SK-N-SH treated with all-trans-retinoic acid at 6 μM for 48 hours (cell line): ENCODE measurements around the gene FOXN1.
"Not testable (repeated sequence)": the region's sequence is repeated elsewhere in the genome, so short reads cannot be mapped to it uniquely, and the experiment has no call there.

Experiments
- ATAC-seq: fragments of 200-7000 bp; cut with Tn5 transposase; 3 replicates; pipeline ENCODE4 v1.9.1; 2020; ENCODE audit warnings: mild to moderate bottlenecking, moderate library complexity
- ARNTL ChIP-seq: fragments of 450-650 bp; formaldehyde crosslinking; IDR thresholded peaks from 2 replicates; pipeline ENCODE4 v1.5.0; 2020; ENCODE audit warnings: low read depth, mild to moderate bottlenecking, moderate library complexity, borderline replicate concordance
- CSDC2 ChIP-seq: fragments of 250-450 bp; sonication (Bioruptor Pico); IDR thresholded peaks from 2 replicates; pipeline ENCODE4 v1.5.0; 2020; ENCODE audit warnings: mild to moderate bottlenecking, moderate library complexity
- ESRRG ChIP-seq: fragments of 250-450 bp; sonication (Bioruptor Pico); IDR thresholded peaks from 2 replicates; pipeline ENCODE4 v1.6.1; 2021; ENCODE audit warnings: mild to moderate bottlenecking
- ISL1 ChIP-seq: fragments of 250-450 bp; sonication (Bioruptor Pico); IDR thresholded peaks from 2 replicates; pipeline ENCODE4 v2.1.2; 2022; ENCODE audit warnings: mild to moderate bottlenecking, moderate library complexity
- OSR1 ChIP-seq: fragments of 250-450 bp; sonication (Bioruptor Pico); IDR thresholded peaks from 2 replicates; pipeline ENCODE4 v1.8.0; 2022; ENCODE audit warnings: moderate library complexity, mild to moderate bottlenecking, inconsistent platforms
- PPARA ChIP-seq: fragments of 250-450 bp; sonication (Bioruptor Pico); IDR thresholded peaks from 2 replicates; pipeline ENCODE4 v1.5.0; 2020; ENCODE audit warnings: mild to moderate bottlenecking, borderline replicate concordance
- RARB ChIP-seq: fragments of 250-450 bp; sonication (Bioruptor Pico); IDR thresholded peaks from 2 replicates; pipeline ENCODE4 v1.8.0; 2021; ENCODE audit warnings: mild to moderate bottlenecking, moderate library complexity
- SNAI2 ChIP-seq: fragments of 250-450 bp; sonication (Bioruptor Pico); IDR thresholded peaks from 2 replicates; pipeline ENCODE4 v1.5.0; 2020; ENCODE audit warnings: mild to moderate bottlenecking, moderate library complexity
- TCF4 ChIP-seq: fragments of 250-450 bp; sonication (Bioruptor Pico); IDR thresholded peaks from 2 replicates; pipeline ENCODE4 v1.8.0; 2021; ENCODE audit warnings: mild to moderate bottlenecking, moderate library complexity, borderline replicate concordance
- TOX ChIP-seq: fragments of 250-450 bp; sonication (Bioruptor Pico); IDR thresholded peaks from 2 replicates; pipeline ENCODE4 v1.8.0; 2021; ENCODE audit warnings: mild to moderate bottlenecking, moderate library complexity, borderline replicate concordance
- ZC3H10 ChIP-seq: fragments of 250-450 bp; sonication (Bioruptor Pico); IDR thresholded peaks from 2 replicates; pipeline ENCODE4 v1.5.1; 2021; ENCODE audit warnings: mild to moderate bottlenecking, moderate library complexity
- ZFP3 ChIP-seq: fragments of 250-450 bp; sonication (Bioruptor Pico); IDR thresholded peaks from 2 replicates; pipeline ENCODE4 v1.5.0; 2020; ENCODE audit warnings: mild to moderate bottlenecking, moderate library complexity
- ZFP30 ChIP-seq: fragments of 450-650 bp; formaldehyde crosslinking; IDR thresholded peaks from 2 replicates; pipeline ENCODE4 v1.5.0; 2022; ENCODE audit warnings: mild to moderate bottlenecking, moderate library complexity
- ZNF565 ChIP-seq: fragments of 450-650 bp; formaldehyde crosslinking; conservative IDR thresholded peaks from 2 replicates; pipeline ENCODE4 v1.5.0; 2020; ENCODE audit warnings: low read depth, mild to moderate bottlenecking, moderate library complexity
- ZNF70 ChIP-seq: fragments of 450-650 bp; formaldehyde crosslinking; IDR thresholded peaks from 2 replicates; pipeline ENCODE4 v1.5.0; 2020; ENCODE audit warnings: mild to moderate bottlenecking, moderate library complexity
- TF ChIP-seq, protein P1 (sequence below): fragments of 250-450 bp; sonication (Bioruptor Pico); IDR thresholded peaks from 2 replicates; pipeline ENCODE4 v1.5.1; 2021; ENCODE audit warnings: mild to moderate bottlenecking, moderate library complexity
- TF ChIP-seq, protein P2 (sequence below): fragments of 250-450 bp; sonication (Bioruptor Pico); IDR thresholded peaks from 2 replicates; pipeline ENCODE4 v1.5.0; 2020; ENCODE audit warnings: mild to moderate bottlenecking, moderate library complexity
- TF ChIP-seq, protein P3 (sequence below): fragments of 250-450 bp; sonication (Bioruptor Pico); IDR thresholded peaks from 2 replicates; pipeline ENCODE4 v1.8.0; 2021; ENCODE audit warnings: low read depth, mild to moderate bottlenecking, moderate library complexity, borderline replicate concordance
- TF ChIP-seq, protein P4 (sequence below): fragments of 250-450 bp; sonication (Bioruptor Pico); IDR thresholded peaks from 2 replicates; pipeline ENCODE4 v1.8.0; 2020; ENCODE audit warnings: mild to moderate bottlenecking, moderate library complexity, borderline replicate concordance

The FOXN1 gene, protein sequence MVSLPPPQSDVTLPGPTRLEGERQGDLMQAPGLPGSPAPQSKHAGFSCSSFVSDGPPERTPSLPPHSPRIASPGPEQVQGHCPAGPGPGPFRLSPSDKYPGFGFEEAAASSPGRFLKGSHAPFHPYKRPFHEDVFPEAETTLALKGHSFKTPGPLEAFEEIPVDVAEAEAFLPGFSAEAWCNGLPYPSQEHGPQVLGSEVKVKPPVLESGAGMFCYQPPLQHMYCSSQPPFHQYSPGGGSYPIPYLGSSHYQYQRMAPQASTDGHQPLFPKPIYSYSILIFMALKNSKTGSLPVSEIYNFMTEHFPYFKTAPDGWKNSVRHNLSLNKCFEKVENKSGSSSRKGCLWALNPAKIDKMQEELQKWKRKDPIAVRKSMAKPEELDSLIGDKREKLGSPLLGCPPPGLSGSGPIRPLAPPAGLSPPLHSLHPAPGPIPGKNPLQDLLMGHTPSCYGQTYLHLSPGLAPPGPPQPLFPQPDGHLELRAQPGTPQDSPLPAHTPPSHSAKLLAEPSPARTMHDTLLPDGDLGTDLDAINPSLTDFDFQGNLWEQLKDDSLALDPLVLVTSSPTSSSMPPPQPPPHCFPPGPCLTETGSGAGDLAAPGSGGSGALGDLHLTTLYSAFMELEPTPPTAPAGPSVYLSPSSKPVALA

DNA sequence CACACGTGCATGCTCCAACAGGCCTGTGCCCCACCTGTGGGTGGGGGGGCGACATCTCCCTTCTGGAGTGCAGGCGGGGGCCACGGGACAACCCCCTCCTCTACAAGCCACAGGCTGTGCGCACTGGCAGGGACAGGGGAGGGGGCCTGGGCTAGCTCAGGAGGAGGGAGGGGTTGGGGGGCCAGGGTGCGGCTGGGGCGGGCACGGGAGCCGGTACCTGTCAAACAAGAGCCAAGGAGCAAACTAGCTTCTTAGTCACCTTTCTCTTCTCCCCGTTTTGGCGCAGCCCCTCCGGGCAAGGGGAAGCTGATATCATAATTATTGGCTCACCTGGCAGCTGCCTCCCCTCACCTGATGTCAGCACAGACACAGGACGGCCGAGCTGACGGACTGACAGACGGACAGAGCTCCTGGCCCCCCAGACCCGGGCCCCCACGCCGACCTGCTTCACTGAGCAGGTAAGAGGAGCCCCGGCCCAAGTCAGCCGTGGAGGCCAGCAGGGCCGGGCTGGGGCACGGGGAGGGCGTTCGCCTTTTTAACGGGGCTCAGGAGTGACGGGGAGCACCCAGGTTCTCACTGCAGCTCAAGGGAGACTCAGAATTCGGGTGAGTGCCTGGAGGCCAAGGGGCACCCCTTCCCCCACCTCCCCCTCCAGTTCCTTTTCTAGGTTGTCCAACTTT is at the start of gene FOXN1:
Gene FOXN1, plus strand, starts transcription at position 363 of the 680 bp plus-strand sequence. CDS start 17,622 bp downstream, outside the sequence.
- TF ChIP-seq ESRRG (CRISPR knock-in tag) (no peak), SNAI2 (CRISPR knock-in tag) (no peak), ZNF565 (CRISPR knock-in tag) (no peak), ZC3H10 (CRISPR knock-in tag) (no peak), ZNF70 (CRISPR knock-in tag) (no peak), OSR1 (CRISPR knock-in tag) (no peak), TCF4 (no peak), ZFP30 (CRISPR knock-in tag) (no peak), PPARA (CRISPR knock-in tag) (no peak), ARNTL (no peak)
- TF ChIP-seq, protein P1, sequence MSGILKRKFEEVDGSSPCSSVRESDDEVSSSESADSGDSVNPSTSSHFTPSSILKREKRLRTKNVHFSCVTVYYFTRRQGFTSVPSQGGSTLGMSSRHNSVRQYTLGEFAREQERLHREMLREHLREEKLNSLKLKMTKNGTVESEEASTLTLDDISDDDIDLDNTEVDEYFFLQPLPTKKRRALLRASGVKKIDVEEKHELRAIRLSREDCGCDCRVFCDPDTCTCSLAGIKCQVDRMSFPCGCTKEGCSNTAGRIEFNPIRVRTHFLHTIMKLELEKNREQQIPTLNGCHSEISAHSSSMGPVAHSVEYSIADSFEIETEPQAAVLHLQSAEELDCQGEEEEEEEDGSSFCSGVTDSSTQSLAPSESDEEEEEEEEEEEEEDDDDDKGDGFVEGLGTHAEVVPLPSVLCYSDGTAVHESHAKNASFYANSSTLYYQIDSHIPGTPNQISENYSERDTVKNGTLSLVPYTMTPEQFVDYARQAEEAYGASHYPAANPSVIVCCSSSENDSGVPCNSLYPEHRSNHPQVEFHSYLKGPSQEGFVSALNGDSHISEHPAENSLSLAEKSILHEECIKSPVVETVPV = no peak
- TF ChIP-seq, protein P2, sequence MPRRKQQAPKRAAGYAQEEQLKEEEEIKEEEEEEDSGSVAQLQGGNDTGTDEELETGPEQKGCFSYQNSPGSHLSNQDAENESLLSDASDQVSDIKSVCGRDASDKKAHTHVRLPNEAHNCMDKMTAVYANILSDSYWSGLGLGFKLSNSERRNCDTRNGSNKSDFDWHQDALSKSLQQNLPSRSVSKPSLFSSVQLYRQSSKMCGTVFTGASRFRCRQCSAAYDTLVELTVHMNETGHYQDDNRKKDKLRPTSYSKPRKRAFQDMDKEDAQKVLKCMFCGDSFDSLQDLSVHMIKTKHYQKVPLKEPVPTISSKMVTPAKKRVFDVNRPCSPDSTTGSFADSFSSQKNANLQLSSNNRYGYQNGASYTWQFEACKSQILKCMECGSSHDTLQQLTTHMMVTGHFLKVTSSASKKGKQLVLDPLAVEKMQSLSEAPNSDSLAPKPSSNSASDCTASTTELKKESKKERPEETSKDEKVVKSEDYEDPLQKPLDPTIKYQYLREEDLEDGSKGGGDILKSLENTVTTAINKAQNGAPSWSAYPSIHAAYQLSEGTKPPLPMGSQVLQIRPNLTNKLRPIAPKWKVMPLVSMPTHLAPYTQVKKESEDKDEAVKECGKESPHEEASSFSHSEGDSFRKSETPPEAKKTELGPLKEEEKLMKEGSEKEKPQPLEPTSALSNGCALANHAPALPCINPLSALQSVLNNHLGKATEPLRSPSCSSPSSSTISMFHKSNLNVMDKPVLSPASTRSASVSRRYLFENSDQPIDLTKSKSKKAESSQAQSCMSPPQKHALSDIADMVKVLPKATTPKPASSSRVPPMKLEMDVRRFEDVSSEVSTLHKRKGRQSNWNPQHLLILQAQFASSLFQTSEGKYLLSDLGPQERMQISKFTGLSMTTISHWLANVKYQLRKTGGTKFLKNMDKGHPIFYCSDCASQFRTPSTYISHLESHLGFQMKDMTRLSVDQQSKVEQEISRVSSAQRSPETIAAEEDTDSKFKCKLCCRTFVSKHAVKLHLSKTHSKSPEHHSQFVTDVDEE = no peak
- TF ChIP-seq, protein P3, sequence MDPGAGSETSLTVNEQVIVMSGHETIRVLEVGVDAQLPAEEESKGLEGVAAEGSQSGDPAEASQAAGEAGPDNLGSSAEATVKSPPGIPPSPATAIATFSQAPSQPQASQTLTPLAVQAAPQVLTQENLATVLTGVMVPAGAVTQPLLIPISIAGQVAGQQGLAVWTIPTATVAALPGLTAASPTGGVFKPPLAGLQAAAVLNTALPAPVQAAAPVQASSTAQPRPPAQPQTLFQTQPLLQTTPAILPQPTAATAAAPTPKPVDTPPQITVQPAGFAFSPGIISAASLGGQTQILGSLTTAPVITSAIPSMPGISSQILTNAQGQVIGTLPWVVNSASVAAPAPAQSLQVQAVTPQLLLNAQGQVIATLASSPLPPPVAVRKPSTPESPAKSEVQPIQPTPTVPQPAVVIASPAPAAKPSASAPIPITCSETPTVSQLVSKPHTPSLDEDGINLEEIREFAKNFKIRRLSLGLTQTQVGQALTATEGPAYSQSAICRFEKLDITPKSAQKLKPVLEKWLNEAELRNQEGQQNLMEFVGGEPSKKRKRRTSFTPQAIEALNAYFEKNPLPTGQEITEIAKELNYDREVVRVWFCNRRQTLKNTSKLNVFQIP = no peak
- TF ChIP-seq, all 23 proteins: peak for 0

DNA sequence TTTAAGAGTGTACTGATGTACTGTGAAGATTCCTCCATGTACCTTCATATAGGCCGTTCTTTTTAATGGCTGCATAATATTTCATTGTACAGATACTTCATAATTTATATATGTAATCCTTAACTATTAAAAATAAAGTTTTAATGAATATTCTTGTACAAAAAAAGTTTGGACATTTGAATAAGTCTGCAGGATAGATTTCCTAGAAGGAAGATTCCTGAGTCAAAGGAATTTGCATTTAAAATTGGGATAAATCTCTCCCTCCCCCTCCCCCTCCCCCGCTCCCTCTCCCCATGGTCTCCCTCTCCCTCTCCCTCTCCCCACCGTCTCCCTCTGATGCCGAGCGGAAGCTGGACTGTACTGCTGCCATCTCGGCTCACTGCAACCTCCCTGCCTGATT is 48.3 kb upstream of the FOXN1 start:
- ATAC-seq = no peak
- TF ChIP-seq ISL1 (CRISPR knock-in tag) = no peak
- TF ChIP-seq, all 23 proteins: peak for 0

More for the DNA sequence above, at the start of gene FOXN1:
- ATAC-seq = no peak

DNA sequence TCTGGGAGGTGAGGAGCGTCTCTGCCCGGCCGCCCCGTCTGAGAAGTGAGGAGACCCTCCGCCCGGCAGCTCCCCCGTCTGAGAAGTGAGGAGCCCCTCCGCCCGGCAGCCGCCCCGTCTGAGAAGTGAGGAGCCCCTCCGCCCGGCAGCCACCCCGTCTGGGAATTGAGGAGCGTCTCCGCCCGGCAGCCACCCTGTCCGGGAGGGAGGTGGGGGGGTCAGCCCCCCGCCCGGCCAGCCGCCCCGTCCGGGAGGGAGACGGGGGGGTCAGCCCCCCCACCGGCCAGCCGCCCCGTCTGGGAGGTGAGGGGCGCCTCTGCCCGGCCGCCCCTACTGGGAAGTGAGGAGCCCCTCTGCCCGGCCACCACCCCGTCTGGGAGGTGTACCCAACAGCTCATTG is 47.3 kb upstream of the FOXN1 start:
- ATAC-seq = not testable (repeated sequence)

DNA sequence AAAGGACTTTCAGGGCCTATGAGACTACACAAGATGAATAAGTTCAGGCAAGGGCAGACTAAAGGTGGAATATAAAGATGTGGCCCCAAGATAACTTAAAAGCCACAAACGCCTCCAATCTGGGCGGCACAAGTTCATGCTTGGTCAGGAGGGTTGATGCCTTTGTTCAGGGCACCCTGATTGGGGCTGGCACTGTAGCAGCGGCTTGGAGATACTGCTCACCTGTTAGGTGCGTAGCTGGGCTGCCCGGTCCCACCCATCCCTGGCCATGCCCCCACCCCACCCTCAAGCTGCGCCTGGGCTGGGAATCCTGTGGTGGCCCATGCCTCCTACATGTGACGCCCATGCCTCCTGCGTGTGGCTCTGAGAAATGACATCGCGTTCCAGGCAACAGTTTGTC is 45.2 kb upstream of the FOXN1 start:
- no peak for ATAC-seq
- TF ChIP-seq RARB (CRISPR knock-in tag) = no peak
- no peak for TF ChIP-seq SNAI2 (CRISPR knock-in tag)
- no peak for TF ChIP-seq ZNF565 (CRISPR knock-in tag)
- TF ChIP-seq ARNTL = no peak
- no peak for TF ChIP-seq CSDC2
- TF ChIP-seq, protein P2 = no peak
- TF ChIP-seq ZC3H10 (CRISPR knock-in tag) = no peak
- no peak for TF ChIP-seq ZFP30 (CRISPR knock-in tag)
- TF ChIP-seq, protein P1 = no peak
- no peak for TF ChIP-seq ZFP3
- no peak for TF ChIP-seq ESRRG (CRISPR knock-in tag)
- TF ChIP-seq, protein P4, sequence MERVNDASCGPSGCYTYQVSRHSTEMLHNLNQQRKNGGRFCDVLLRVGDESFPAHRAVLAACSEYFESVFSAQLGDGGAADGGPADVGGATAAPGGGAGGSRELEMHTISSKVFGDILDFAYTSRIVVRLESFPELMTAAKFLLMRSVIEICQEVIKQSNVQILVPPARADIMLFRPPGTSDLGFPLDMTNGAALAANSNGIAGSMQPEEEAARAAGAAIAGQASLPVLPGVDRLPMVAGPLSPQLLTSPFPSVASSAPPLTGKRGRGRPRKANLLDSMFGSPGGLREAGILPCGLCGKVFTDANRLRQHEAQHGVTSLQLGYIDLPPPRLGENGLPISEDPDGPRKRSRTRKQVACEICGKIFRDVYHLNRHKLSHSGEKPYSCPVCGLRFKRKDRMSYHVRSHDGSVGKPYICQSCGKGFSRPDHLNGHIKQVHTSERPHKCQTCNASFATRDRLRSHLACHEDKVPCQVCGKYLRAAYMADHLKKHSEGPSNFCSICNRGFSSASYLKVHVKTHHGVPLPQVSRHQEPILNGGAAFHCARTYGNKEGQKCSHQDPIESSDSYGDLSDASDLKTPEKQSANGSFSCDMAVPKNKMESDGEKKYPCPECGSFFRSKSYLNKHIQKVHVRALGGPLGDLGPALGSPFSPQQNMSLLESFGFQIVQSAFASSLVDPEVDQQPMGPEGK (CRISPR knock-in tag) = no peak
- TF ChIP-seq TOX (CRISPR knock-in tag) = no peak
- TF ChIP-seq ZNF70 (CRISPR knock-in tag) = no peak
